NCI-H82 treated with DMSO at 0.1 percent for 48 hours (cell line): ENCODE data around the gene RAB31.

Source experiments
- DNase-seq: peaks from one replicate; lab custom pipeline; 2025; ENCODE audit not compliant: unreplicated experiment; lab: John Stamatoyannopoulos, UW

The RAB31 gene

GRCh38 chr18:9905401-9905922 lies 197.4 kb downstream of the RAB31 start:
- DNase-seq: no peak

GRCh38 chr18:9906481-9906880 lies 198.4 kb downstream of the RAB31 start:
- no peak for DNase-seq

GRCh38 chr18:9907867-9908266 lies 199.8 kb downstream of the RAB31 start:
- no peak for DNase-seq

GRCh38 chr18:9910071-9910470 lies 202.0 kb downstream of the RAB31 start:
- DNase-seq: no peak

GRCh38 chr18:9910661-9911060 lies 202.6 kb downstream of the RAB31 start:
- no peak for DNase-seq

GRCh38 chr18:9911226-9911625 lies 203.1 kb downstream of the RAB31 start:
- DNase-seq: no peak
